Hepatocyte (in vitro differentiated cells): ENCODE measurements around the gene SSC5D. TPM values are rescaled to one million over a fixed set of nuclear protein-coding genes. Genes with fewer than 3 reads are reported as not detected.

Source experiments
- DNase-seq: peaks from one replicate; pipeline ENCODE4 v3.0.0-alpha.2; 2016; ENCODE audit warnings: low spot score
- H2AFZ ChIP-seq: fragments of 200-600 bp; sonication (generic); 2 replicates; pipeline ENCODE4 v1.6.0; 2016; ENCODE audit warnings: antibody characterized with exemption, mild to moderate bottlenecking
- H3K27ac ChIP-seq: fragments of 200-600 bp; sonication (generic); 2 replicates; pipeline ENCODE4 v1.5.1; 2016; ENCODE audit warnings: mild to moderate bottlenecking
- H3K27me3 ChIP-seq: fragments of 200-600 bp; sonication (generic); 2 replicates; pipeline ENCODE4 v1.6.1; 2016
- H3K36me3 ChIP-seq: fragments of 200-600 bp; sonication (generic); replicated peaks from 2 replicates; pipeline ENCODE4 v1.5.1; 2016; ENCODE audit warnings: low read depth; ENCODE audit not compliant: insufficient read depth
- H3K4me1 ChIP-seq: fragments of 200-600 bp; sonication (generic); 2 replicates; pipeline ENCODE4 v1.5.1; 2016; ENCODE audit warnings: mild to moderate bottlenecking, moderate library complexity; ENCODE audit not compliant: insufficient read depth
- H3K4me2 ChIP-seq: fragments of 200-600 bp; sonication (generic); 2 replicates; pipeline ENCODE4 v1.6.0; 2016
- H3K4me3 ChIP-seq: fragments of 200-600 bp; sonication (generic); 2 replicates; pipeline ENCODE4 v1.5.1; 2016; ENCODE audit warnings: mild to moderate bottlenecking
- H3K79me2 ChIP-seq: fragments of 200-600 bp; sonication (generic); 2 replicates; pipeline ENCODE4 v1.6.0; 2017; ENCODE audit warnings: mild to moderate bottlenecking
- H3K9me2 ChIP-seq: fragments of 200-600 bp; sonication (generic); replicated peaks from 2 replicates; pipeline ENCODE4 v1.6.0; 2017; ENCODE audit warnings: mild to moderate bottlenecking; ENCODE audit not compliant: insufficient read depth
- H3K9me3 ChIP-seq: fragments of 200-600 bp; sonication (generic); 2 replicates; pipeline ENCODE4 v1.5.1; 2016; ENCODE audit warnings: low read depth, mild to moderate bottlenecking
- H4K20me1 ChIP-seq: fragments of 200-600 bp; sonication (generic); 2 replicates; pipeline ENCODE4 v1.6.0; 2016; ENCODE audit warnings: mild to moderate bottlenecking; ENCODE audit not compliant: insufficient read depth, poor library complexity, severe bottlenecking
- EZH2 ChIP-seq: fragments of 200-600 bp; sonication (generic); IDR thresholded peaks from 2 replicates; pipeline ENCODE4 v1.6.1; 2016; ENCODE audit warnings: antibody characterized with exemption, mild to moderate bottlenecking, borderline replicate concordance
- EZH2phosphoT487 ChIP-seq: fragments of 200-600 bp; sonication (generic); IDR thresholded peaks from one replicate; pipeline ENCODE4 v1.6.1; 2018; ENCODE audit warnings: antibody characterized with exemption, mild to moderate bottlenecking, low read depth, moderate library complexity; ENCODE audit not compliant: unreplicated experiment, severe bottlenecking
- WGBS: methylation state at CpG from one replicate; pipeline ENCODE4 v1.1.6; 2016; ENCODE audit warnings: low lambda C conversion rate; ENCODE audit errors: missing lambda C conversion rate; 5-methylcytosine and 5-hydroxymethylcytosine counted together
- polyA plus RNA-seq: library from polyadenylated mRNA; unstranded; fragments of >200 nt; fragmentation: Nextera tagmentation; extraction: Ambion mirVana; gene quantifications from 2 replicates; pipeline ENCODE4 v1.2.1, GENCODE V29; 2016
- total RNA-seq: library from RNA; depleted of rRNA; stranded (reverse); fragments of >200 nt; gene quantifications from 2 replicates; pipeline ENCODE4 v1.2.3, GENCODE V29; 2014
- TF ChIP-seq, protein P1 (sequence below): fragments of 200-600 bp; sonication (generic); IDR thresholded peaks from 2 replicates; pipeline ENCODE4 v1.5.1; 2016; ENCODE audit warnings: antibody characterized with exemption, mild to moderate bottlenecking; ENCODE audit not compliant: poor library complexity

The SSC5D gene
- total and polyA plus RNA-seq, 2 experiments from 2014 or later = 0.80 to 5.1 TPM

DNA sequence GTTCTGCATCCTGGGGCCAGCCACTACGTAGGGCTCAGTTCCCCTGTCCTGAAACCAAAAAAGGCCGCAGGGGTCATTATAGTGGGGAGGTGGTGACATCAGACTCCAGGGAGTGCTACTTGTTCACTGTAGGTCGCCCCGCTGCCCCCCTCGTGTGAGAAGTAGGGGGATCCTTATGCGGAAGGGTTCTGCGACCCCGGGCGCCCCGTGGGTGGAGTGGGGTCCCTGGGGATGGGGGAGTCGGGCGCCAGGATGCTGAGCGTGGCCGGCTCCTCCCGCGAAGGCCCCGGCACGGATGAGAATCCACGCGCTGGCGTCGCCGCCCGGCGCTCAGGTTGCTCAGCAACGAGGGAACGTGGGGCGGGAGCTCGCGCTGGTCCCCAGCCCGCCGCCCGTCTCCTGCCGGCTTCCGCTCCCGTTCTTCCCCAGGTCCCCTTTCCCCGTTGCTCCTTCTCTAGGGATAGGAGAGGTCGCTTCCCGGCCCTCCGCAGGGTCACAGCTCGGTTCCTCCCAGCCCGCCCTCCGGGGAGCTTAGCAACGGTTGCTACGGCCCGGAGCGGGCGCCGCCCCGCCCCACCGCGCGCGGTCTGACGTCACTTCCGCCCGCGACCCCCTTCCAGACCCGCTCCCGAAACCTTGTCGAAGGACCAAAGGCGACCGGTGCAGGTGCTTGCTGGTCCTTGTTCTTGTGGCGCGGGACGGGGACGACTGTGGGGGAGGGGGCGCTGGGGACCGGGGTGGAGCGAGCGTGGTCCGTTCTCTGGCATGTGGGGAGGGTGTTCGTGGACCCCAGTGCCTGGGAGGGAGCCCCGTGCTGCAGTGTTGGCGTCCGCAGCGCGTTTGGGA is 3.4 kb upstream of the SSC5D start, which contains the start of gene NAT14:
Gene NAT14 (plus strand): TSS at position 596 of the 846 bp plus-strand sequence. CDS start 521 bp downstream, outside the sequence.
- DNase-seq = peak; percentile 82
- H3K27ac ChIP-seq = peak within 1 kb of the TSS; percentile 71
- H3K9me2 ChIP-seq = no peaks in the 10 kb centered on the region
- H3K27me3 ChIP-seq = no peaks in the 10 kb centered on the region
- no peaks in the 10 kb centered on the region for H4K20me1 ChIP-seq
- H3K79me2 ChIP-seq = peaks cover 10% of the 10 kb centered on the region
- 7% methylated on average over 31 of the region's 78 CpGs for WGBS
- peaks cover 30% of the 10 kb centered on the region for H3K4me1 ChIP-seq
- no peaks in the 10 kb centered on the region for H3K9me3 ChIP-seq
- peak within 1 kb of the TSS; percentile 94 for H3K4me2 ChIP-seq
- peak within 1 kb of the TSS; percentile 48 for H2AFZ ChIP-seq
- peak within 1 kb of the TSS; percentile 100 for H3K4me3 ChIP-seq
- no peaks in the 10 kb centered on the region for H3K36me3 ChIP-seq
- TF ChIP-seq EZH2phosphoT487 = no peak
- TF ChIP-seq EZH2 = no peak
- TF ChIP-seq, protein P1, sequence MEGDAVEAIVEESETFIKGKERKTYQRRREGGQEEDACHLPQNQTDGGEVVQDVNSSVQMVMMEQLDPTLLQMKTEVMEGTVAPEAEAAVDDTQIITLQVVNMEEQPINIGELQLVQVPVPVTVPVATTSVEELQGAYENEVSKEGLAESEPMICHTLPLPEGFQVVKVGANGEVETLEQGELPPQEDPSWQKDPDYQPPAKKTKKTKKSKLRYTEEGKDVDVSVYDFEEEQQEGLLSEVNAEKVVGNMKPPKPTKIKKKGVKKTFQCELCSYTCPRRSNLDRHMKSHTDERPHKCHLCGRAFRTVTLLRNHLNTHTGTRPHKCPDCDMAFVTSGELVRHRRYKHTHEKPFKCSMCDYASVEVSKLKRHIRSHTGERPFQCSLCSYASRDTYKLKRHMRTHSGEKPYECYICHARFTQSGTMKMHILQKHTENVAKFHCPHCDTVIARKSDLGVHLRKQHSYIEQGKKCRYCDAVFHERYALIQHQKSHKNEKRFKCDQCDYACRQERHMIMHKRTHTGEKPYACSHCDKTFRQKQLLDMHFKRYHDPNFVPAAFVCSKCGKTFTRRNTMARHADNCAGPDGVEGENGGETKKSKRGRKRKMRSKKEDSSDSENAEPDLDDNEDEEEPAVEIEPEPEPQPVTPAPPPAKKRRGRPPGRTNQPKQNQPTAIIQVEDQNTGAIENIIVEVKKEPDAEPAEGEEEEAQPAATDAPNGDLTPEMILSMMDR = no peak

DNA sequence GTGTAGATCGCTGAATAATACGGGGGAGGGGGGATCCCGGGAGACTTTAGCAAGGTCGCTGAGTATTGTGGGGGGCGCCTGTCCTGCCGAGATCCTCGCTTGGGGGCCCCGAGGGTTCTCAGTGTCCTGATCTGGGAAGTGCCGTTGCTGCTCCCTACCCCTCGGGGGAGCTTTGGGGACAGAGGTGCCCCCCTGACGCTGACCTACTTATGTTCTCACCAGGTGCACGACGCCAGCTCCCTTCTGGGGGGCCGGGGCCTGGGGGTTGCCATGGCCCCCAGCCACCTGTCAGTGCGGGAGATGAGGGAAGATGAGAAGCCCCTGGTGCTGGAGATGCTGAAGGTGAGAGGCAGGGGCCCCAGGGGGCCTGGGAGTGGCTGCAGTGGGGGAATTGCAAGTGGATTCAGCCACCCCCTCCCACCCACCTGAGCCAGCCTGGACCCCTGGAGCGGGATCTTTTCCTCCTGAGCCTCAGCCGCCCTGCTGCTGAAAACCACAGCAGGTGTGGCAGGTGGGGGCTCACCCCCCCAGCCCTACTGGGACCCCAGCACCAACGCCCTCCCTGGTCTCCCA is 2.7 kb upstream of the SSC5D start:
- Histone ChIP-seq H3K36me3 (no peaks in the 10 kb centered on the region), H3K4me2 (peak overlapping the region; percentile 94), H3K27me3 (no peaks in the 10 kb centered on the region), H3K27ac (peak overlapping the region; percentile 71), H2AFZ (peak overlapping the region; percentile 48), H3K9me3 (no peaks in the 10 kb centered on the region), H3K4me1 (peaks cover 30% of the 10 kb centered on the region), H3K9me2 (no peaks in the 10 kb centered on the region), H3K79me2 (peaks cover 10% of the 10 kb centered on the region), H3K4me3 (peak overlapping the region; percentile 100), H4K20me1 (no peaks in the 10 kb centered on the region)
- DNase-seq = no peak
- 15% methylated on average over 13 of the region's 18 CpGs for WGBS
- TF ChIP-seq, protein P1 = no peak
- TF ChIP-seq EZH2 (no peak), EZH2phosphoT487 (no peak)

DNA sequence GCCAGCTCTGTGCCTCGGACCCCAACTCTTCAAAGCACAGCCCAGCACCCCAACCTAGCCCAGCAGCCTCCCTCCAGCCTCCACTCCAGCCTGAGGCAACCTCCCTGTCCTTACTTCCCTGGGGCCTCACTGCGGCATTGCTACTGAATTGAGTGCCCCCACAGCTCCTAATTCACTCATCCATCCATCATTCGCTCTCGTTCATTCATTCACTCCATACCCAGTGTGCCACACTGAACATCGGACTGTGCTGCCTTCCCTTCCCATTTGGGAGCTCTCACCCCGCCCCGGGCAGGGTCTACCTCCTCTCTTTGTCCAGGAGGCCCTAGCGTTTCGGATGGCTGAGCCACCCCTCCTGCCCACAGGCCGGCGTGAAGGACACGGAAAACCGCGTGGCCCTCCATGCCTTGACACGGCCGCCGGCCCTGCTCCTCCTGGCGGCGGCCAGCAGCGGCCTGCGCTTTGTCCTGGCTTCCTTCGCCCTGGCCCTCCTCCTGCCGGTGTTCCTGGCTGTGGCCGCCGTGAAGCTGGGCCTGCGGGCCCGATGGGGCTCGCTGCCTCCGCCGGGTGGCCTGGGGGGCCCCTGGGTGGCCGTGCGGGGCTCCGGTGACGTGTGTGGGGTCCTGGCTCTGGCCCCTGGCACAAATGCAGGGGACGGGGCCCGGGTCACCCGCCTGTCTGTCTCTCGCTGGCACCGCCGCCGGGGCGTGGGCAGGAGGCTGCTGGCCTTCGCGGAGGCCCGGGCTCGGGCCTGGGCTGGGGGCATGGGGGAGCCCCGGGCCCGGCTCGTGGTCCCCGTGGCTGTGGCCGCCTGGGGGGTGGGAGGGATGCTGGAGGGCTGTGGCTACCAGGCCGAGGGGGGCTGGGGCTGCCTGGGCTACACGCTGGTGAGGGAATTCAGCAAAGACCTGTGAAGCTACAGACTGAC is 1.9 kb upstream of the SSC5D start:
- H3K27me3 ChIP-seq = no peaks in the 10 kb centered on the region
- peak overlapping the region; percentile 93 for H3K27ac ChIP-seq
- no peak for DNase-seq
- H3K79me2 ChIP-seq = peaks cover 10% of the 10 kb centered on the region
- H3K9me3 ChIP-seq = no peaks in the 10 kb centered on the region
- H4K20me1 ChIP-seq = no peaks in the 10 kb centered on the region
- H2AFZ ChIP-seq = no peak overlapping the region
- 89% methylated on average over 39 of the region's 53 CpGs for WGBS
- no peaks in the 10 kb centered on the region for H3K36me3 ChIP-seq
- H3K4me3 ChIP-seq = no peak overlapping the region
- H3K4me2 ChIP-seq = peak overlapping the region; percentile 94
- peaks cover 30% of the 10 kb centered on the region for H3K4me1 ChIP-seq
- TF ChIP-seq EZH2 (no peak), EZH2phosphoT487 (no peak)
- TF ChIP-seq, protein P1 = no peak
- no peaks in the 10 kb centered on the region for H3K9me2 ChIP-seq
